ENCODE data around the gene PRRX2.

DNA sequence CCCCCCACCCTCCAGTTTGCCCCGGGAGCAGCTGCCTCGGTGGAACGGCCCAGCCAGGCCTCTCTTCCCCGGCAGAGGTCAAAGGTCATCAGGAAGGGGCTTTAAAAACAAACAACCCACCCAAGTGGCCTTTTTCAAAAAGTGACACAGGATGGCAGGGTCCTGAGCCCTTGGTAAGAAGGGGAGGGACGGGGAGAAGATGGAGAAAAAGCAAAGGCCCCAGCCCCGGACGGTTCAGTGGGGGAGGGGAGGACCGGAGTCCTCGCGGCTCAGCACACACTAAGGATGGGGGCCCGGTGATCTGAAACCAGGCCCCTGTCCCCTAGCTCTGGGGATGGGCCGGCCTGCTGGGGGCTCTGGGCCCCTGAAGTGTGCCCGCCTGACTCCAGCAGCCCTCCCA lies 1.1 kb downstream of the PRRX2 start:
- TF ChIP-seq, protein P1, sequence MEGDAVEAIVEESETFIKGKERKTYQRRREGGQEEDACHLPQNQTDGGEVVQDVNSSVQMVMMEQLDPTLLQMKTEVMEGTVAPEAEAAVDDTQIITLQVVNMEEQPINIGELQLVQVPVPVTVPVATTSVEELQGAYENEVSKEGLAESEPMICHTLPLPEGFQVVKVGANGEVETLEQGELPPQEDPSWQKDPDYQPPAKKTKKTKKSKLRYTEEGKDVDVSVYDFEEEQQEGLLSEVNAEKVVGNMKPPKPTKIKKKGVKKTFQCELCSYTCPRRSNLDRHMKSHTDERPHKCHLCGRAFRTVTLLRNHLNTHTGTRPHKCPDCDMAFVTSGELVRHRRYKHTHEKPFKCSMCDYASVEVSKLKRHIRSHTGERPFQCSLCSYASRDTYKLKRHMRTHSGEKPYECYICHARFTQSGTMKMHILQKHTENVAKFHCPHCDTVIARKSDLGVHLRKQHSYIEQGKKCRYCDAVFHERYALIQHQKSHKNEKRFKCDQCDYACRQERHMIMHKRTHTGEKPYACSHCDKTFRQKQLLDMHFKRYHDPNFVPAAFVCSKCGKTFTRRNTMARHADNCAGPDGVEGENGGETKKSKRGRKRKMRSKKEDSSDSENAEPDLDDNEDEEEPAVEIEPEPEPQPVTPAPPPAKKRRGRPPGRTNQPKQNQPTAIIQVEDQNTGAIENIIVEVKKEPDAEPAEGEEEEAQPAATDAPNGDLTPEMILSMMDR (IDR thresholded peaks at IDR 0.05) = no peak
- no peak for TF ChIP-seq POLR2A (IDR thresholded peaks at IDR 0.05)
